Islet of Langerhans (tissue), 1 donor: ENCODE data around the gene NBPF6.
"Not testable (repeated sequence)": the region's sequence is repeated elsewhere in the genome, so short reads cannot be mapped to it uniquely, and the experiment has no call there.

ENCODE experiments used
- FAIRE-seq: peaks from one replicate; lab custom pipeline; 2011; peaks lifted over from hg19 to GRCh38; lab: Jason Lieb, UNC

NBPF6 gene

GRCh38 chr1:108502138-108502537 lies 52.0 kb downstream of the NBPF6 start:
- no peak for FAIRE-seq

- FAIRE-seq = no peak
Observed at GRCh38 chr1:108502624-108503023, 52.5 kb downstream of the NBPF6 start.

GRCh38 chr1:108503062-108503733 lies 53.1 kb downstream of the NBPF6 start:
- no peak for FAIRE-seq

GRCh38 chr1:108504447-108504846 lies 54.3 kb downstream of the NBPF6 start:
- no peak for FAIRE-seq

- FAIRE-seq = no peak
Observed at GRCh38 chr1:108505763-108506070, 55.6 kb downstream of the NBPF6 start.

- no peak for FAIRE-seq
Observed at GRCh38 chr1:108511764-108512163, 61.6 kb downstream of the NBPF6 start.

GRCh38 chr1:108512239-108513043 lies 62.3 kb downstream of the NBPF6 start:
- peak; percentile 94 for FAIRE-seq

GRCh38 chr1:108513044-108513415 lies 62.9 kb downstream of the NBPF6 start:
- FAIRE-seq = no peak

GRCh38 chr1:108513914-108514313 lies 63.8 kb downstream of the NBPF6 start:
- FAIRE-seq = not testable (repeated sequence)

- FAIRE-seq = not testable (repeated sequence)
Observed at GRCh38 chr1:108517301-108517897, 67.3 kb downstream of the NBPF6 start.
